OCI-M2 (cell line): Measurements from ENCODE around the gene SELENOS.

Experiments
- DNase-seq: peaks from one replicate; lab custom pipeline; 2025; ENCODE audit not compliant: unreplicated experiment; lab: John Stamatoyannopoulos, UW

SELENOS gene

GRCh38 chr15:101277943-101278564 is 769 bp upstream of the SELENOS start:
- DNase-seq = no peak

GRCh38 chr15:101276501-101277037 is 716 bp downstream of the SELENOS start:
- DNase-seq = no peak

GRCh38 chr15:101275018-101275417 is 2.3 kb downstream of the SELENOS start:
- no peak for DNase-seq

GRCh38 chr15:101273534-101273933 is 3.8 kb downstream of the SELENOS start:
- no peak for DNase-seq

- DNase-seq = no peak
Measured at GRCh38 chr15:101272584-101272983, 4.7 kb downstream of the SELENOS start.

- DNase-seq = no peak
Measured at GRCh38 chr15:101269479-101270223, 7.6 kb downstream of the SELENOS start.

GRCh38 chr15:101267320-101268104 is 9.8 kb downstream of the SELENOS start:
- DNase-seq = no peak

- no peak for DNase-seq
Measured at GRCh38 chr15:101266787-101267186, 10.5 kb downstream of the SELENOS start.

GRCh38 chr15:101266034-101266433 is 11.3 kb downstream of the SELENOS start:
- no peak for DNase-seq

GRCh38 chr15:101264911-101265641 is 12.2 kb downstream of the SELENOS start:
- no peak for DNase-seq

- DNase-seq = no peak
Measured at GRCh38 chr15:101264011-101264410, 13.3 kb downstream of the SELENOS start.

GRCh38 chr15:101262551-101262950 is 14.7 kb downstream of the SELENOS start:
- no peak for DNase-seq

- DNase-seq = no peak
Measured at GRCh38 chr15:101258238-101259144, 18.8 kb downstream of the SELENOS start.

GRCh38 chr15:101256757-101257156 is 20.5 kb downstream of the SELENOS start:
- DNase-seq = no peak

- no peak for DNase-seq
Measured at GRCh38 chr15:101255615-101256241, 21.6 kb downstream of the SELENOS start.

GRCh38 chr15:101255051-101255395 is 22.3 kb downstream of the SELENOS start:
- no peak for DNase-seq

- no peak for DNase-seq
Measured at GRCh38 chr15:101254157-101255050, 22.9 kb downstream of the SELENOS start.

GRCh38 chr15:101252836-101253235 is 24.4 kb downstream of the SELENOS start:
- DNase-seq = no peak
